ENCODE results near the gene SYT11. TPM values are rescaled to one million over a fixed set of nuclear protein-coding genes. Genes with fewer than 3 reads are reported as not detected.

SYT11 gene
- total RNA-seq, 1 donor from 2014 or later = 22.3 TPM

DNA sequence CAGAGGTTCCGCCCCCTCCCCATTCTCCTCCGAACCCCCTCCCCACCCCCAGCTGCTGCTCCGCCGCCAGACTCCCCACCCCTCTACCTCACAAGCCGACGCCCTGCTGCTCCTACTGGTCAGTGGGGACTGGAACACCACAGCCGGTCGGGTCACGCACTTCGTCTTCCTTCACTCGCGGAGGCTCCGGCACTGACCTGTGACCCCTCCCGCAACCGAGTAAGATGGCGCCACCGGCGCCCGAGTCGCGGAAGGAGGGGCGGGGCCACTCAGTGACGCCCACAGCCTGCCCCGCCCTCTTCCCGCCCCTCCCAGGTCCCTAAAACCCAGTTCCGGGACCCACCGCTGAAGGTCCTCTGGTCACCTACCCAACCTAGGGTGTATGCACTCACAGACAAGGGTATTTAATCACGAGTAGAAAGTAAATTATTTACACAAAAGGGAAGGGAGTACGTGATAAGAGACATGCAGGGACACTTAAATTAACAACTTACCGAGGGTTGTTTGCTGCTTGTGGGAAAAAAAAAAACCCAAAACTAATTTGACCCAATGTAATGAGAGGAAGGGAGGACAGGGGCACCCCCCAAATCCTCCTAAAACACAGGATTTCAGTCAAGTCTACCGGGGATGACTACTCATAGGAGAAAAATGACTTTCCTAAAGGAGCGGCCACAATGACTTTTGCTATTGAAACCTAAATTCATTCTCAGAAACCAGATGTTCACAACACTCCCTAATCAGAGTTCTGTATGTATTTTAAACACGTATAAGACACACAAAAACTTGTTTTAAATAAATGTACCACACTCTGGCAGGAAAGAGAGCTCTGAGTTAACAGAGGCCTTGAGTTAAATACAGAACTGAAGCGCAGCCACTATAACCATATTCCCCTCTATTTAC is 52.0 kb downstream of the SYT11 start, which contains the start of gene RIT1:
Gene RIT1, minus strand, starts transcription at position 194 of the 900 bp plus-strand sequence. CDS start 588 bp downstream, outside the sequence.
- Histone ChIP-seq H3K27me3 (ENCODE audit: insufficient read depth, low read length) (no peaks in the 10 kb centered on the region), H3K36me3 (ENCODE audit: insufficient read depth, low read length) (peaks cover 35% of the 10 kb centered on the region), H3K4me1 (ENCODE audit: insufficient read depth, low read length) (peaks cover 13% of the 10 kb centered on the region), H3K79me2 (ENCODE audit: insufficient read depth, low read length) (peaks cover 30% of the 10 kb centered on the region), H3K9ac (ENCODE audit: low read length) (peak within 1 kb of the TSS; percentile 83), H3K4me2 (ENCODE audit: low read length) (peak within 1 kb of the TSS; percentile 96), H3K9me3 (ENCODE audit: insufficient read depth, low read depth, low read length) (no peaks in the 10 kb centered on the region), H3K27ac (ENCODE audit: low read depth, low read length) (peak within 1 kb of the TSS; percentile 78), H3K4me3 (ENCODE audit: insufficient read depth, low read depth, low read length) (peak within 1 kb of the TSS; percentile 73), H2AFZ (ENCODE audit: low read depth, low read length) (peak within 1 kb of the TSS; percentile 24), H4K20me1 (ENCODE audit: insufficient read depth, low read length) (peaks cover 2% of the 10 kb centered on the region)
- Mint-ChIP-seq H3K27me3 (ENCODE audit: low read depth, unreplicated experiment) (no peaks in the 10 kb centered on the region), H3K36me3 (ENCODE audit: low read depth, unreplicated experiment) (peaks cover 16% of the 10 kb centered on the region), H3K27ac (ENCODE audit: unreplicated experiment) (peak within 1 kb of the TSS; percentile 94), H3K9me3 (ENCODE audit: unreplicated experiment) (no peaks in the 10 kb centered on the region), H3K4me3 (ENCODE audit: unreplicated experiment) (peak within 1 kb of the TSS; percentile 91), H3K4me1 (ENCODE audit: low read depth, unreplicated experiment) (peaks cover 28% of the 10 kb centered on the region)
- TF ChIP-seq, protein P1, sequence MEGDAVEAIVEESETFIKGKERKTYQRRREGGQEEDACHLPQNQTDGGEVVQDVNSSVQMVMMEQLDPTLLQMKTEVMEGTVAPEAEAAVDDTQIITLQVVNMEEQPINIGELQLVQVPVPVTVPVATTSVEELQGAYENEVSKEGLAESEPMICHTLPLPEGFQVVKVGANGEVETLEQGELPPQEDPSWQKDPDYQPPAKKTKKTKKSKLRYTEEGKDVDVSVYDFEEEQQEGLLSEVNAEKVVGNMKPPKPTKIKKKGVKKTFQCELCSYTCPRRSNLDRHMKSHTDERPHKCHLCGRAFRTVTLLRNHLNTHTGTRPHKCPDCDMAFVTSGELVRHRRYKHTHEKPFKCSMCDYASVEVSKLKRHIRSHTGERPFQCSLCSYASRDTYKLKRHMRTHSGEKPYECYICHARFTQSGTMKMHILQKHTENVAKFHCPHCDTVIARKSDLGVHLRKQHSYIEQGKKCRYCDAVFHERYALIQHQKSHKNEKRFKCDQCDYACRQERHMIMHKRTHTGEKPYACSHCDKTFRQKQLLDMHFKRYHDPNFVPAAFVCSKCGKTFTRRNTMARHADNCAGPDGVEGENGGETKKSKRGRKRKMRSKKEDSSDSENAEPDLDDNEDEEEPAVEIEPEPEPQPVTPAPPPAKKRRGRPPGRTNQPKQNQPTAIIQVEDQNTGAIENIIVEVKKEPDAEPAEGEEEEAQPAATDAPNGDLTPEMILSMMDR (IDR thresholded peaks at IDR 0.05; ENCODE audit: insufficient read depth, low read depth, low read length) = no peak
- TF ChIP-seq EZH2 (IDR thresholded peaks at IDR 0.05; ENCODE audit: insufficient read depth, low read length) = no peak
- DNase-seq (ENCODE audit: low read depth) = peak; percentile 55
- FAIRE-seq = no peak

DNA sequence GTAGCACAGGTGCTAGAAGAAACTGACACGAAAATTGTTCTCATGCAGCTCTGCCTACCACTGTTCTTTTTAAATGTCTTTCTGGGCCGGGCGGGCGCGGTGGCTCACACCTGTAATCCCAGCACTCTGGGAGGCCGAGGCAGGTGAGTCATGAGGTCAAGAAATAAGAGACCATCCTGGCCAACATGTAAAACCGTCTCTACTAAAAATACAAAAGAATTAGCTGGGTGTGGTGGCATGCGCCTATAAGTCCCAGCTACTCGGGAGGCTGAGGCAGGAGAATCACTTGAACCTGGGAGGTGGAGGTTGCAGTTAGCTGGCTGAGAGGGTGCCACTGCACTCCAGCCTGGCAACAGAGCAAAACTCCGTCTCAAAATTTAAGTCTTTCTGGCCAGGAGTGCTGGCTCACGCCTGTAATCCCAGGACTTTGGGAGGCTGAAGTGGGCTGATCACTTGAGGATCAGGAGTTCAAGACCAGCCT is 52.7 kb downstream of the SYT11 start:
- DNase-seq (ENCODE audit: low read depth) (no peak), FAIRE-seq (no peak)
- H3K4me3 ChIP-seq (ENCODE audit: insufficient read depth, low read depth, low read length) = no peak overlapping the region
- no peak for TF ChIP-seq EZH2 (IDR thresholded peaks at IDR 0.05; ENCODE audit: insufficient read depth, low read length)
- TF ChIP-seq, protein P1 (IDR thresholded peaks at IDR 0.05; ENCODE audit: insufficient read depth, low read depth, low read length) = no peak
- peak overlapping the region; percentile 78 for H3K27ac ChIP-seq (ENCODE audit: low read depth, low read length)
- peaks cover 13% of the 10 kb centered on the region for H3K4me1 ChIP-seq (ENCODE audit: insufficient read depth, low read length)
- no peaks in the 10 kb centered on the region for H3K27me3 ChIP-seq (ENCODE audit: insufficient read depth, low read length)
- peak overlapping the region; percentile 96 for H3K4me2 ChIP-seq (ENCODE audit: low read length)
- Mint-ChIP-seq H3K27ac (ENCODE audit: unreplicated experiment) (peak overlapping the region; percentile 94), H3K27me3 (ENCODE audit: low read depth, unreplicated experiment) (no peaks in the 10 kb centered on the region), H3K36me3 (ENCODE audit: low read depth, unreplicated experiment) (peaks cover 19% of the 10 kb centered on the region), H3K4me3 (ENCODE audit: unreplicated experiment) (peak overlapping the region; percentile 91), H3K9me3 (ENCODE audit: unreplicated experiment) (no peaks in the 10 kb centered on the region), H3K4me1 (ENCODE audit: low read depth, unreplicated experiment) (peaks cover 32% of the 10 kb centered on the region)
- H3K36me3 ChIP-seq (ENCODE audit: insufficient read depth, low read length) = peaks cover 40% of the 10 kb centered on the region
- no peak overlapping the region for H2AFZ ChIP-seq (ENCODE audit: low read depth, low read length)
- H3K9me3 ChIP-seq (ENCODE audit: insufficient read depth, low read depth, low read length) = no peaks in the 10 kb centered on the region
- H3K79me2 ChIP-seq (ENCODE audit: insufficient read depth, low read length) = peaks cover 34% of the 10 kb centered on the region
- no peak overlapping the region for H3K9ac ChIP-seq (ENCODE audit: low read length)
- H4K20me1 ChIP-seq (ENCODE audit: insufficient read depth, low read length) = peaks cover 9% of the 10 kb centered on the region

Data from astrocyte (in vitro differentiated cells and primary cell).